HG02938 (cell line): ENCODE data around the gene MT1M.
"Not testable (repeated sequence)": the region's sequence is repeated elsewhere in the genome, so short reads cannot be mapped to it uniquely, and the experiment has no call there.

Source experiments
- ATAC-seq: cut with Tn5 transposase; IDR thresholded peaks from one replicate; pipeline ENCODE4 v1.9.1; 2021; ENCODE audit warnings: mild to moderate bottlenecking, moderate library complexity; ENCODE audit not compliant: unreplicated experiment

The MT1M gene

GRCh38 chr16:56671691-56672090 lies 39.2 kb downstream of the MT1M start:
- ATAC-seq, result not testable (repeated sequence)

- not testable (repeated sequence) for ATAC-seq
These were observed 39.7 kb downstream of the MT1M start for GRCh38 chr16:56672171-56672570.

- no peak for ATAC-seq
These were observed 40.5 kb downstream of the MT1M start for GRCh38 chr16:56672761-56673536.

- ATAC-seq, result no peak
These were observed 41.5 kb downstream of the MT1M start for GRCh38 chr16:56673921-56674320.

- ATAC-seq, result not testable (repeated sequence)
These were observed 42.1 kb downstream of the MT1M start for GRCh38 chr16:56674570-56674969.

GRCh38 chr16:56675685-56676210 lies 43.3 kb downstream of the MT1M start:
- ATAC-seq, result no peak

GRCh38 chr16:56677474-56677873 lies 45.0 kb downstream of the MT1M start:
- no peak for ATAC-seq

GRCh38 chr16:56679078-56679730 lies 46.7 kb downstream of the MT1M start:
- ATAC-seq, result no peak

GRCh38 chr16:56679818-56680217 lies 47.4 kb downstream of the MT1M start:
- ATAC-seq, result no peak

GRCh38 chr16:56681939-56682702 lies 49.7 kb downstream of the MT1M start, which contains the start of gene MT1X:
Gene MT1X (plus strand): TSS chr16:56682470. CDS start chr16:56682541, 71 bp downstream.
- peak; percentile 93 for ATAC-seq

GRCh38 chr16:56682703-56683397 lies 50.4 kb downstream of the MT1M start:
- ATAC-seq, result peak; percentile 3
